NCI-H187 treated with DMSO at 0.1 percent for 48 hours (cell line): ENCODE measurements around the gene DCDC2.
A peak's percentile ranks its signal among the peaks of the same experiment; 100 is the strongest.
"Not testable (repeated sequence)": the region's sequence is repeated elsewhere in the genome, so short reads cannot be mapped to it uniquely, and the experiment has no call there.

Experiments used
- DNase-seq: peaks from one replicate; lab custom pipeline; 2025; lab: John Stamatoyannopoulos, UW

Gene DCDC2

GRCh38 chr6:24272148-24272547 lies 85.7 kb downstream of the DCDC2 start:
- DNase-seq, result no peak

DNA sequence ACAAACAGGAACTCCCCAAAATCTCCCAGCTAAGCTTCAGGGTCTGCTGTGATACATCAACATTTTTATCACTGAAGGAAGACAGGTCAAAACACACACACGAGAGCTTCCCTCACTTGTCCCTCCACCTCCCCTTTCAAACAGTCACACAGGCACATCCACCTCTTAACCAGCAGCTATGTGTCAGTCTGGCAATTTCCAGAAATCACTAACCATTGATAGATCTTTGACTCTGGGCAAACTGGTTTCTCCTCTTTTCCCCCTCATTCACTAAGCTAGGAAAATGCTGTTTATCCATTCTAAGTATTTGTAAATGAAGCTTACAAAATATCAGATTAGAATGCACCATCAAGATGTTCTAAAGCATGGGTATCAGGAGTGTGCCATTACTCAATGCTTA lies 87.8 kb downstream of the DCDC2 start:
- DNase-seq, result no peak

GRCh38 chr6:24258214-24258613 lies 99.6 kb downstream of the DCDC2 start:
- DNase-seq, result not testable (repeated sequence)

DNA sequence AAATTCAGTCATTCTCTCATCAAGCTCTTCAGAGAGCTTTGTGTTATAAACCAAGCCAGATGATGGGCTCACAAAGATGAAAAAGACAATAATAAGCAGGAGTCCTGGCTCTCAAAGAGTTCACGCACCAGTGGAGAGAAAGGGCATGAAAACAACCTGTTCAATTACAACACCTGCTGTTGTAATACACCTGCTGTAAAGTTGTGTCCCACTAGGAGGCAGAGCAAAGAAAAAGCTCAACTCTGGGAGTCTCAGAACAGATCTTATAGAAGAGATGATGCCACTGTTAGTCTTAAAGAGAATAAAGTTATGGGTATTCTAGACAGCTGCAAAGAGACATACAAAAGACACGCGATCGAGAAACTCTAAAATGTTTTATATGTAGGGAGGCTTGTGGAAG lies 100.6 kb downstream of the DCDC2 start:
- peak; percentile 75 for DNase-seq

DNA sequence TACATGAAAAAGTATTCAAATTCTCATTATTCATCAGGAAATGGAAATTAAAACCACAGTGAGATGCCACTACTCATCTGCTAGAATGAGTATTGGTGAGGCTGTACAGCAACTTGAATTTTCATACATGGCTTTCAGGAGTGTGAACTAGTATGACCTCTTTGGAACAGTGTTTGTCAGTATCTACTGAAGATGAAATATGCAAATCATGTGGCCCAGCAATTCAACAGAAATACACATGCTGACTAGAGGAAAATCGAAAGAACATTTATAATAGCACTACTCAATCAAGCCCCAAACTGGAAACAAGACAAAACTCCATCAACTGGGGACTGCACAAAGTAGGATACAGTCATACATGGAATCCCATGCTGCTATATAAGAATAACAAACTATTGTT lies 102.2 kb downstream of the DCDC2 start:
- DNase-seq, result no peak

GRCh38 chr6:24253360-24253759 lies 104.5 kb downstream of the DCDC2 start:
- no peak for DNase-seq

- DNase-seq, result no peak
Measured at GRCh38 chr6:24252280-24252679, 105.6 kb downstream of the DCDC2 start.

DNA sequence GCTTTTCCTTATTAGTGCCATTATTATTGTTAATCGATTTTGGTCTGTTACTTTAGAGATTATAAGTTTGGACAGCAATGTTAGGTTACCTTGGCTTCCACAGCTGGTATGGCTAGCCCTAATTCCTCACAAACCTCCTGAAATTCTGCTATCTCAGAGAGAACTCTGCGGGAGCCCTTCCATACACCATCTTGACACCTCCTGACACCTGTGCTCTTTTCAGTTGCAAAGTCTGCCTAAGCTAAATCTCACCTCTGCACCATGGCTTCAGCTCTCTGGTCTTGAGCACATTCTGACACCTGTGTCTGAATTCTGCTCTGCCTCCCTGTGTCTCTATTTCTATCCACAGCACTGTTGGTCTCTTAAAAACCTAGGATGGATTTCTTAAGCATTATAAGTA lies 106.5 kb downstream of the DCDC2 start:
- DNase-seq, result no peak

- no peak for DNase-seq
Measured at GRCh38 chr6:24249926-24250325, 107.9 kb downstream of the DCDC2 start.

DNA sequence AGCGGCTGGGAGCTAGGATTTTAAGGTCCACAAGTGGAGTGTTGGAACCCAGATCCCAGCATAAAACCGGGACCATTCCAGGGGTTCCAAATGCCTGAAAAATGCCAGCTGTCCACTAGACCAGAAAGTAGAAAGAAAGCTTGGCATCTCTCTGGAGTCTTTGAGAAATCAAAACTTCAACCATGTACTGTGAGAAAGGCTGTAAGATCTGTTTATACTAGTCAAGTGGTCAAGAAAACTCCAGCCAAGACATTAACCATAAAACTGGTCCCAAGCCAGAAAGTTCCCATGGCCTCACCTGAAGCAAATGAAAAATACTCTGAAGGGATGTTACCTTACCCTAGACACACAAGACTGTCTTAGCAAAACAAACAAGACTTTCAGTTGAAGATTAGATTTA lies 112.6 kb downstream of the DCDC2 start:
- no peak for DNase-seq

- no peak for DNase-seq
Measured at GRCh38 chr6:24242924-24243323, 114.9 kb downstream of the DCDC2 start.

DNA sequence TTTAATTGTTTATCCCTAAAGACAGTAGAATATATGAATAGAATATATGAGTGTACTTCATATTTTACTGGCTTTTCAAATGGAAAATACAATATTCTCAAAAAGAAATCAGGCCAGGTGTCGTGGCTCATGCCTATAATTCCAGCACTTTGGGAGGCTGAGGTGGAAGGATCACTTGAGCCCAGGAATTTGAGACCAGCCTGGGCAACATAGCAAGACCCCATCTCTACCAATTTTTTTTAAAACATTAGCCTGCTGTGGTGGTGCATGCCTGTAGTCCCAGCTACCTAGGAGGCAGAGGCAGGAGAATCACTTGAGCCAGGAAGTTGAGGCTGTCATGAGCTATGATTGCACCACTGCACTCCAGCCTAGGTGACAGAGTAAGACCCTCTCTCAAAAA lies 116.1 kb downstream of the DCDC2 start:
- not testable (repeated sequence) for DNase-seq

- no peak for DNase-seq
Measured at GRCh38 chr6:24240943-24241342, 116.9 kb downstream of the DCDC2 start.

DNA sequence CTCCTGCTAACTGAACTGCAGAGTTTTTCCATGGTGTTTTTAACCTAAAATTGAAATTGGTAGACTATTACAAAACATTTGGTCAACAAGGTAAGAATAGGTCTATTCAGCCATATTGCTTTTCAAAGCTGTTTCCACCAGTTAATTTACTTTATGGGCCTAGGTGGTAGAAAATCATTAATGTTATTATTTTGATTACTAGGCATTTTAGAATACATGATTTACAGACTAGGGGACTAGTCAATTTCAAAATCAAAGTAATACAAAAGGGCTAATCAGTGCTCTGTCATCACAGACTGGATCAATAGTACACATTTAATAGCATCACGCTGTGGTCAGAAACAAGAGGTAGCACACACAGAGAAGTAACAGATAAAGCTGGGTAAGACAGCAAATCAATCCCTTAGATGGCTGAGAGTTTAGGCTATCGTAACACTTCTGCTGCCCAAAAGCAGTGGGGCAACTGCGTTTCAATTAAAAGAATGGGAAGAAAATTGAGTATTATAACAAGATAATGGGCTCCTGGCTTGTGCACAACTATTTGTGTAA lies 117.4 kb downstream of the DCDC2 start:
- no peak for DNase-seq

DNA sequence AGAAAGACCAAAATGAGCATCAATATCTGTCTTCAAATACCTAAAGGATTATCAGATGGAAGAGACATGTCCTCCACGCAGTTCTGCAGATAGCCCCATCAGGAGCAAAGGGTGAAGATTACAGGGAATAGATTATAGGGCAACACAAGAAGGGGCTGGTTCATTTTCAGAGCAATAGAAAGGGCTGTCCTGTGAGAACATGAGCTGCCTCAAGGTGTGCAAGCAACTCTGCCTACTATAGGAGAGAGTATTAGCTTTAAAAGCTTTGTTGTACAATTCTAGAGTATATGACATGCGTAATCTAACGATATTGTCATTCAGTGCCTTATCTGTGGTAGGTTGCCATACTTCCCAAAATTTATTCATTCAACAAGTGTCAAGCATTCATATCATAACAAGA lies 119.2 kb downstream of the DCDC2 start:
- DNase-seq, result no peak

DNA sequence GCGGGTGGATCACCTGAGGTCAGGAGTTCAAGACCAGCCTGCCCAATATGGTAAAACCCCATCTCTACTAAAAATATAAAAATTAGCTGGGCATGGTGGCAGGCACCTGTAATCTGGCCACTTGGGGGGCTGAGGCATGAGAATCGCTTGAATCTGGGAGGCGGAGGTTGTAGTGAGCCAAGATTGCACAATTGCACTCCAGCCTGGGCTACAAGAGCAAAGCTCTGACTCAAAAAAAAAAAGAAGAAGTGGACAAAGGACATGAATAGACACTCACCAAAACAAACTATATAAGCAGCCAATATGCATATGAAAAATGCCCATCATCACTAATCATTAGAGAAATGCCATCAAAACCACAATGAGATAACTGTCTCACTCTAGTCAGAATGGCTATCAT lies 121.1 kb downstream of the DCDC2 start:
- not testable (repeated sequence) for DNase-seq

- DNase-seq, result no peak
Measured at GRCh38 chr6:24233813-24234442, 123.9 kb downstream of the DCDC2 start.

DNA sequence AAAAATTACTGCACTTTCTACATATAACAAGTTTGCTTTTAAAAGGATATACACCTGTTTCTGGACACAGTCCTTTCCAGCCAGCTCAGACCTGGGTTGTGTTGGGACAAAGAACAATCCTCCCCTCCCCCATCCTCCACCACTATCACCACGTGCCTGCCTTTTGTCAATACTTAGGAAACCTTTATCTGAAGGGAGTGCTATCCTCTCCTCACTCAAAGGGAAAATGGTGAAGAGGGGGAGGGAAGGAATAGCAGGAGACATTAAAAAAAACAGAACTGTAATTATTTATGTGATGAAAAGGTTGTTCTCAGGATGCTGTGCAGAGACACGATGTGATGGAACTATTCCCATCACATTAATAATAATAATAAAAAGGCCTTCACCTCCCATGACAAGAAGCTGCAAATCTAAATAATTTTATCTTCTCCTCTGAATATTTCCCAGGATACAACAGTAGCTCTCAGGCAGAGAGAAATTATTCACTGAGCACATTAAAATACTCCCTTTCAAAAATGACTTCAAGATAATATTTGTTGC lies 126.4 kb downstream of the DCDC2 start:
- DNase-seq, result no peak

DNA sequence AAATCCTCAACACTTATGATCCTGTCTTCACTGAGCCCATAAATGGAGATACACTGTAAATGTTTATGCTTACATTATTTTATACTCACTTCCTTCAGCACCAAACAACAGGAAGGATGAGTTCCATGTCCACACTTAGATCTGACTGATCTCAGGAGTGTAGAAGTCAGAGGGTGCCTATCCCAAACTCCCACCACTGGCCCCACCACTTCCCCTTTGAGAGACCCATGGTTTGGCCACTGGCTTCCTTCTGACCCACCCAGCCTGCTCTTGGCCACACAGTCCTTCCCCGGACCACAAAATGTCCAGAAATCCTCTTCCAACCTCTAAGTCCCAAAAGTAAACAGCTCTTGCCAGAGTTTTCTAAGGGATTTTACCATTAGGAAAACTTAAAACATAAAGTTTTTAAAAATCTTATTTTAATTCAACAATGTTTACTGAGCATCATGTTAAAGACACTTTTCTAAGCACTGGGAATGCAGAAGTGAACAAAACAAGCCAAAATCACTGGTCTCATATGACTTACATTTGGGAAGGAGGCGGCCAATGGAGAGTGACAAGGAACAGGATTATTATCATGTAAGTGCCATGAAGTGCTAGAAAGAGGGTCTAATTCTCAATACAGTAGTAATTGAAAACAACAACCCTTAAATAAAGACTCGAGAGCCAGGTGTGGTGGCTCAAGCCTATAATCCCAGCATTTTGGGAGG lies 128.0 kb downstream of the DCDC2 start:
- DNase-seq, result no peak

- DNase-seq, result no peak
Measured at GRCh38 chr6:24228681-24229255, 129.1 kb downstream of the DCDC2 start.

DNA sequence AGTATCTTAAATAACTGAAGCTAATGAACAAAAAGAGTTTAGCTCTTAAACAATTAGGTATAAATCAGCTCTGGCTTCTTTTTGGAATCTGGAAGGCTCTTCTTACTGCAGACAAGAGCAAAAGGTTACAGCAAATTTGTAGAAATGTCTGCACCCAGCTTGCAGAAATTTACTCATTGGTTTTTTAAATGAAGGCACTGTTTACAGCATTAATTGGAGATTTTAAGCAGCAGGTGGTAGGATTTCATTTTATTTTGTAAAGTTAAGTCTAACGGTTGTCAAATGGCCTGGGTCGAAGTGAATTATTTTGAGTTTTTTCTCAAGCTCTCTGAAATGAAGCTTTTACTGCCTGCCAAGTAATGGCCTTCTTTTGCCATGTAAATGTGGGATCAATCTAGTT lies 129.7 kb downstream of the DCDC2 start:
- no peak for DNase-seq

DNA sequence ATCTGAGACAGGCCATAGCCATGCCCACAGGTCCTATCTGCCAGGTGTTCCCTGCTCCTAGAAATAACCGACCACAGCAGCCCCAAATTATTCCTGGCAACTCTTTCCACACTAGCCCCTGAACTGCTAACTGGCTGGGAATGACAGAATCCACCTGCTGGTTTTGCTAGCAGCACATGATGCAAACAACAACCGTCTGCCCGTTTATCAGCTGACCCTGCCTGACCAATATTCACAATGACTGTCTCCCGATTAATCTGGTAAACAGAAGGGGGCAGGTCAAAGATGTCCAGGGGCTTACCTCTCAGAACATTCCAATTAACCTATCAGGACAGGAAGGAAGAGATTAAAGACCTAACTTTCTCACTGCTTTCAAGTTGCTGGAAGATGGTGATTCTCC lies 130.3 kb downstream of the DCDC2 start:
- DNase-seq, result no peak

DNA sequence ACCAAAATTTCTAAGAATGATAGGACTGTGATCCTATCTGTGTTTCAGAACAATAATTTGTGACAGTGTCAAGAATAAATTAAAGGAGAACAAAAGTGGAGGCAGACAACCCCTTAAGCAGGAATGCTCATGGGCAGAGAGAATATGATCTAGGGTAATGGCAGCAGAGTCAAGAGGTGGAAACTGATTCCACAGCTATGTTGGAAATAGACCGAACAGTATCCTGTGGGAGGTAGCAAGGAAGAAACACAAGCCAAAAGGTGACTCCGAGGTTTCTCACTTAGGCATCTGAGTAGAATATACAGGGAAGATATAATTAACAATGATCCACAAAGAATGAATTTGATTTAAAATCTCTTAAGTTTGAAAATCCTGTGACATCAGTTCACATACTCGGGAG lies 131.3 kb downstream of the DCDC2 start:
- no peak for DNase-seq
